Measurements from ENCODE around the gene ARID1B.

DNA sequence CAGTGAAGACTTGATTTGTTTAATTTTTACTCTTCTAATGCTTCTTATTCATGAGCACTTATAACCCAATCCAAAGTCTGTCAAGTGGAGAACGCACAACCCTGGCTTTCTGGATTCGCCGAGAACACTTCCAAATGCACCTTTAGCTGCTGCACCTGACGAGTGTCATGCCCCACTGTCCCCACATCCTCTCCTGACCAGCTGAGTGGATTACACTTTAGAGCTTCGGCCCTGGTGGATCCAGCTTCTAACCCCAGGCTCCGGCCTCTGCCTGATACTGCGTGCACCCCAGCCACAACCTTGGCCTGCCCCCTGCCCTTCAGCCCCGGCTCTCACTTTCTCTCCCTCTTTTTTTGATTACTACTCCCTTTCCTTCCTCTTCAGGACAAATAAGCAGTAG is 287.3 kb downstream of the ARID1B start:
- no peak for TF ChIP-seq CTCF (IDR thresholded peaks at IDR 0.05; ENCODE audit: low read depth, low read length, missing input control)
- no peak for TF ChIP-seq JUND (IDR thresholded peaks at IDR 0.05)

Data from liver (tissue), 3 donors.